ENCODE results near the gene PCP4. TPM values are rescaled to one million over a fixed set of nuclear protein-coding genes. Genes with fewer than 3 reads are reported as not detected.

Gene PCP4
- total RNA-seq, 4 donors from 2014 or later, result not detected

DNA sequence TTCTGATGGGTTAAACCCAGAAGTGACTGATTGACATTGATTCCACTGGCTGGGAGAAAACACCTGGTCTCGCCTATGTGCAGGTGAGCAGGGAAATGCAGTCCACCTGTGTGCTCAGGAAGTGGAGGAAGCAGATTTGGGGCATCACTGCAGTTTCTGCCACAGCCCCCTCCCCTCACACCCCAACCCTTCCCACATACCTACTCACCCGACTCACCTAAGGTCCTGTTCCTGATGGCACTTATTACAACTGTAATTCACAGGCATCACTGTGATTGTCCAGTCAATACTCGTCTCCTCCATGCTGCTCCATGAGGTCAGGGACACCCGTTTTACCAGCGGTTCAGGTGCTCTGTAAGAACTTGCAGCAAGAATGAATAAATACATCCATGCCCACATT, 68.5 kb downstream of the PCP4 start:
- TF ChIP-seq POLR2A (IDR thresholded peaks at IDR 0.05) (no peak), CTCF (IDR thresholded peaks at IDR 0.05 in 4 of 5, conservative IDR thresholded peaks at IDR 0.05 in 1 of 5) (no peak)
- H3K4me3 ChIP-seq, result no peak overlapping the region
- H3K27me3 ChIP-seq, result no peaks in the 10 kb centered on the region
- H3K36me3 ChIP-seq, result no peaks in the 10 kb centered on the region
- H3K4me1 ChIP-seq, result no peaks in the 10 kb centered on the region
- DNase-seq (no peak), ATAC-seq (no peak)
- intact Hi-C loops (cut with DNase I; ENCODE audit: low total_unique reads) (no loop called here), in situ Hi-C loops (cut with MboI; ENCODE audit: low sequenced_read_pairs in 4 of 4) (no loop called here)
- no peaks in the 10 kb centered on the region for H3K9me3 ChIP-seq
- H3K27ac ChIP-seq, result no peak overlapping the region

DNA sequence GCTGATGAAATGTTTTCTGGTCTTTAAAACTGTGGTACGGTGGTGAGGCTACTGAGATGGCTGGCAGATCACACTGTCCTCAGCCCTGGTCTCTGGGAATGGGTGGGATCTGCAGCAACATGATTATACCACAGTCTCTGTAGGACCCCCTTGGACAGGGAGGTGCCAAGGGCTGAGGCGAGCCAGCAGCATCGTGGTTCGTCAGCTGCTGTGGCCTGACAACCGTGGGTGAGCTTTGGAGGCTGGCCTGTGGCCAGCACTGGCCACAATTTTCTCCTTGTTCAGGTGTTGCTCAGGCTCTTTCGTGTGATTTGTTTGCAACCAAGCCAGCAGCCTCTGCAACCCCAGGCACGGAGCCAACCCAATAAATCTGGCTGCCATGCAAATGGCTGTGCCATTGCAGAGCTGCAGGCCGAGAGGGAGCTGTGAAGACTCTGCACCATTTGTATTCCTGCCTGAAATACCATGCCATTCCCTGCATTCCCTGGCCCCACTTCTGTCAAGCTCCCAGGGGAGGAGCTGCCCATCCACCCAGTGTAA, 70.9 kb downstream of the PCP4 start:
- no peak for TF ChIP-seq CTCF (IDR thresholded peaks at IDR 0.05 in 4 of 5, conservative IDR thresholded peaks at IDR 0.05 in 1 of 5)
- TF ChIP-seq POLR2A (IDR thresholded peaks at IDR 0.05), result no peak
- Histone ChIP-seq H3K4me1 (no peaks in the 10 kb centered on the region), H3K27me3 (no peaks in the 10 kb centered on the region), H3K9me3 (no peaks in the 10 kb centered on the region), H3K27ac (no peak overlapping the region), H3K4me3 (no peak overlapping the region), H3K36me3 (no peaks in the 10 kb centered on the region)
- in situ Hi-C loops (cut with MboI; ENCODE audit: low sequenced_read_pairs in 4 of 4), result no loop called here
- DNase-seq (no peak), ATAC-seq (no peak)
- intact Hi-C loops (cut with DNase I; ENCODE audit: low total_unique reads), result no loop called here

DNA sequence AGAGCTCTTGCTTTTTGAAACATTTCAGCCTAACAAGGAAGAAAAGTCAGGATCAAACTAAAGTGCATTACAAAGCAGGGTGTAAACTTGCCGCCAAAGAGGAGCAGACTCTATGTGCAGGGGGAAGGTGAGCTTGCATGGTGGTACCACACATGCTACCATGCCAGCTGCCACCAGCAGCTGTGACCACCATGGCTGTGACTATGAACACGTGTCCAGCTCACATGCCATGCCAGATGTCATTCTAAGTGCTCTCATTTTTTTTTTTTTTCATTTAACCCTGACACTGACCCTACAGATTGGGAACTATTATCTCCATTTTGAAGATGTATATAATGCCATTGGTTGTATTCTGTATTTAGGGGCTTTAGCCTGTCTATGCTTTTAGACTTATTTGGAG, 79.0 kb downstream of the PCP4 start:
- no peaks in the 10 kb centered on the region for H3K9me3 ChIP-seq
- DNase-seq, result no peak
- H3K4me1 ChIP-seq, result no peaks in the 10 kb centered on the region
- intact Hi-C loops (cut with DNase I; ENCODE audit: low total_unique reads) (no loop called here), in situ Hi-C loops (cut with MboI; ENCODE audit: low sequenced_read_pairs in 4 of 4) (no loop called here)
- H3K4me3 ChIP-seq, result no peak overlapping the region
- ATAC-seq, result no peak
- no peak overlapping the region for H3K27ac ChIP-seq
- no peaks in the 10 kb centered on the region for H3K27me3 ChIP-seq
- no peak for TF ChIP-seq POLR2A (IDR thresholded peaks at IDR 0.05)
- TF ChIP-seq CTCF (IDR thresholded peaks at IDR 0.05 in 4 of 5, conservative IDR thresholded peaks at IDR 0.05 in 1 of 5), result no peak
- no peaks in the 10 kb centered on the region for H3K36me3 ChIP-seq

DNA sequence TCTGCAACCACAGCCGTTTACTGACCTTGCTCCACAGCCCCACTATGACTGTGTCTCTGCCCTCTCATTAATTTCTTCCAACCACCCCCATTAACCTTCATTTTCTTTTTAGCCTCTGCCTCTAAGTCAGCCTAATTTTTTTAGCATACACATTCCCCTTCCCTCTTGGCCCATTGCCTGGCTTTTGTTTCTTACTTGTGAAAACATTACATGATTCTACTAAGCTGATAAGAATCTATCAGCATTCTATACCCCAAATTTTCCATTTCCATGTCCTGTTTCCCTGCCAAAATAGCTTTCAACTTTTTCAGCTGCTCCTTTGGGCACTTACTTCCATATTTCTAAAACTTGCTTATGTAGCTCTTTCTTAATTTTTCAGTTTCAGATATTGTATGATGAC, 79.8 kb downstream of the PCP4 start:
- intact Hi-C loops (cut with DNase I; ENCODE audit: low total_unique reads), result no loop called here
- TF ChIP-seq CTCF (IDR thresholded peaks at IDR 0.05 in 4 of 5, conservative IDR thresholded peaks at IDR 0.05 in 1 of 5), result no peak
- TF ChIP-seq POLR2A (IDR thresholded peaks at IDR 0.05), result no peak
- no peak overlapping the region for H3K4me3 ChIP-seq
- H3K4me1 ChIP-seq, result no peaks in the 10 kb centered on the region
- ATAC-seq, result no peak
- no peaks in the 10 kb centered on the region for H3K27me3 ChIP-seq
- DNase-seq, result no peak
- no peak overlapping the region for H3K27ac ChIP-seq
- H3K9me3 ChIP-seq, result no peaks in the 10 kb centered on the region
- in situ Hi-C loops (cut with MboI; ENCODE audit: low sequenced_read_pairs in 4 of 4), result no loop called here
- no peaks in the 10 kb centered on the region for H3K36me3 ChIP-seq

Measured in gastrocnemius medialis (tissue), 4 donors.